Panc1 (cell line): ENCODE measurements around the gene CEL. TPM values are rescaled to one million over a fixed set of nuclear protein-coding genes. Genes with fewer than 3 reads are reported as not detected.

ENCODE experiments used
- ATAC-seq: fragments of 200-7000 bp; cut with Tn5 transposase; 2 replicates; pipeline ENCODE4 v1.9.1; 2020; ENCODE audit warnings: mild to moderate bottlenecking, moderate library complexity
- BruUV-seq: library from RNA; stranded (reverse); fragments of 400-500 nt; replicated peaks from 2 replicates; lab custom pipeline; 2021; lab: Mats Ljungman, UMichigan
- CTCF ChIA-PET: fragments of 300-600 bp; sonication (Branson Sonifier 250); formaldehyde crosslinking; loops from one replicate; lab custom pipeline; 2022; ENCODE audit warnings: antibody characterized with exemption; lab: Charles Lee
- POLR2A ChIA-PET: fragments of 300-600 bp; sonication (Branson Sonifier 250); formaldehyde crosslinking; loops from one replicate; lab custom pipeline; 2022; ENCODE audit warnings: antibody characterized with exemption; lab: Charles Lee
- DNase-seq: peaks from one replicate; pipeline ENCODE4 v3.0.0-alpha.2; 2010; ENCODE audit warnings: low read depth, low spot score
- H3K27ac ChIP-seq: 2 replicates; pipeline ENCODE4 v1.5.1; 2011; ENCODE audit warnings: mild to moderate bottlenecking, low read length, inconsistent platforms
- H3K27me3 ChIP-seq: fragments of 200-500 bp; sonication (Bioruptor generic); 2 replicates; pipeline ENCODE4 v1.6.0; 2014; ENCODE audit warnings: low read length, inconsistent platforms; ENCODE audit not compliant: control insufficient read depth, insufficient read depth
- H3K36me3 ChIP-seq: fragments of 200-500 bp; sonication (Bioruptor generic); 2 replicates; pipeline ENCODE4 v1.5.1; 2014; ENCODE audit warnings: inconsistent platforms, mild to moderate bottlenecking, low read length, moderate library complexity; ENCODE audit not compliant: control insufficient read depth, insufficient read depth
- H3K4me1 ChIP-seq: 2 replicates; pipeline ENCODE4 v1.5.1; 2011; ENCODE audit warnings: inconsistent platforms, mild to moderate bottlenecking, low read length, moderate library complexity; ENCODE audit not compliant: control insufficient read depth, insufficient read depth
- H3K4me3 ChIP-seq, 2 experiments: 2 replicates each; pipeline ENCODE4 v1.5.1; 2011 to 2012; ENCODE audit warnings: low read depth in 2 of 2, low read length in 2 of 2, mild to moderate bottlenecking in 2 of 2, inconsistent platforms in 1 of 2, moderate library complexity in 1 of 2
- H3K9me3 ChIP-seq: fragments of 200-500 bp; sonication (Bioruptor generic); 2 replicates; pipeline ENCODE4 v1.5.1; 2014; ENCODE audit warnings: low read depth, mild to moderate bottlenecking, inconsistent platforms, low read length, moderate library complexity; ENCODE audit not compliant: control insufficient read depth, insufficient read depth
- POLR2AphosphoS5 ChIP-seq: IDR thresholded peaks from 2 replicates; pipeline ENCODE4 v1.6.1; 2012; ENCODE audit warnings: mild to moderate bottlenecking, low read depth, low read length, moderate library complexity
- SIN3A ChIP-seq: IDR thresholded peaks from 2 replicates; pipeline ENCODE4 v1.6.1; 2012; ENCODE audit warnings: low read depth, mild to moderate bottlenecking, low read length, moderate library complexity, borderline replicate concordance; ENCODE audit not compliant: insufficient read depth
- TCF7L2 ChIP-seq: IDR thresholded peaks from 2 replicates; pipeline ENCODE4 v1.6.1; 2011; ENCODE audit warnings: mild to moderate bottlenecking, low read depth, low read length, inconsistent platforms
- in situ Hi-C: cut with HindIII; loops from 2 replicates; pipeline ENCODE4 v1.10.0; 2016; ENCODE audit warnings: low sequenced_read_pairs, low pct_unique_long_range_greater_than_20kb
- intact Hi-C: fragments of 100-400 bp; cut with micrococcal nuclease; formaldehyde crosslinking; loops from one replicate; pipeline ENCODE4 v1.10.0; 2022; ENCODE audit not compliant: unreplicated experiment
- total RNA-seq: library from RNA; stranded (reverse); gene quantifications from one replicate; pipeline ENCODE4 v1.2.1, GENCODE V29; 2021; ENCODE audit not compliant: unreplicated experiment
- TF ChIP-seq, protein P1 (sequence below): fragments of 450-650 bp; IDR thresholded peaks from 2 replicates; pipeline ENCODE4 v1.5.1; 2017; ENCODE audit warnings: mild to moderate bottlenecking
- TF ChIP-seq, protein P2 (sequence below), 2 experiments: IDR thresholded peaks; 2 replicates each; pipeline ENCODE4 v1.6.1; 2011 to 2012; ENCODE audit warnings: low read depth in 2 of 2, control low read depth in 1 of 2, low read length in 1 of 2, mild to moderate bottlenecking in 1 of 2, moderate library complexity in 1 of 2; ENCODE audit not compliant: insufficient read depth in 1 of 2

CEL gene
- total RNA-seq, 1 experiment from 2014 or later = 4.3 TPM

DNA sequence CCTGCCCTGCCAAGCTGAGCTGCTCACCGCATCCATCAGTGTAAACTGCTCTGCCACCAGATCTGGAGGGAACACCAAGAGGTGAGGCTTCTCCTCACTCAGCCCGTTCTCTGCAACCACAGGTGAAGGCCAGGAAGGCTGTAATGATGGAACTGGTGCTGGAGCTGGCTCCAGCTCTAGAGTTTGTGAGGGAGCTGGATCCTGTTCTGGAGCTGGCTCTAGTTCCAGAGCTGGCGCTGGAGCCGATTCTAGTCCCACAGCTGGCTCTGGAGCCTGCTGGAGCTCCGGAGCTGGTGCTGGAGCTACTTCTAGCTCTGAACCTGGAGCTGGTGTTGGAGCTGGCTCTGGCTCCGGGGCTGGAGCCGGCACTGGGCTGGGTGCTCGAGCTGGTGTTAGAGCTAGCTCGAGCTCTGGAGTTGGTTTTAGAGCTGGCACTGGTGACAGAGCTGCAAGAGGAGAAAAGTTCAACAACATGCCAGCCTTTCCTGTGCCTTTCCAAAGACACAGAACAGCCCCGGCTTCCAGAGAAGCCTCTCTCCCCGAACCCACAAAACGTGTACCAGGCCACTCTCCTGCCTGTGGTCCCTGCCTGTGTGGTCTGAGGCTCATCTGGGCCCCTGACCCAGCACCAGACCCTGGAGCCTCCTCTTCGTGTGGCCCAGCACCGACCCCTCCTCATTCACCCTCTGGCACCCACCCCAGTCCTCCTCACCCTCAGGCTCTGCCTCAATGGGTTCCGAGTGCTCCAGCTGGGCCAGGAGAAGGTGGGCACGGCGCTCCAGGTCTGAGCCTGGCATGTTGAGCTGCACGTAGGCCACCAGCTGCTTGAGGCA is 46.4 kb downstream of the CEL start:
- Histone ChIP-seq H3K27ac (no peak overlapping the region), H3K9me3 (no peaks in the 10 kb centered on the region), H3K4me1 (0 out of 2 replicates have a peak, but pooled peaks cover 1% of the 10 kb centered on the region), H3K27me3 (no peaks in the 10 kb centered on the region), H3K4me3 (no peak overlapping the region), H3K36me3 (no peaks in the 10 kb centered on the region)
- ChIA-PET CTCF (no interaction called here), POLR2A (no interaction called here)
- no peak for DNase-seq
- ATAC-seq = no peak
- intact Hi-C loops (no loop called here), in situ Hi-C loops (no loop called here)
- TF ChIP-seq, protein P1, sequence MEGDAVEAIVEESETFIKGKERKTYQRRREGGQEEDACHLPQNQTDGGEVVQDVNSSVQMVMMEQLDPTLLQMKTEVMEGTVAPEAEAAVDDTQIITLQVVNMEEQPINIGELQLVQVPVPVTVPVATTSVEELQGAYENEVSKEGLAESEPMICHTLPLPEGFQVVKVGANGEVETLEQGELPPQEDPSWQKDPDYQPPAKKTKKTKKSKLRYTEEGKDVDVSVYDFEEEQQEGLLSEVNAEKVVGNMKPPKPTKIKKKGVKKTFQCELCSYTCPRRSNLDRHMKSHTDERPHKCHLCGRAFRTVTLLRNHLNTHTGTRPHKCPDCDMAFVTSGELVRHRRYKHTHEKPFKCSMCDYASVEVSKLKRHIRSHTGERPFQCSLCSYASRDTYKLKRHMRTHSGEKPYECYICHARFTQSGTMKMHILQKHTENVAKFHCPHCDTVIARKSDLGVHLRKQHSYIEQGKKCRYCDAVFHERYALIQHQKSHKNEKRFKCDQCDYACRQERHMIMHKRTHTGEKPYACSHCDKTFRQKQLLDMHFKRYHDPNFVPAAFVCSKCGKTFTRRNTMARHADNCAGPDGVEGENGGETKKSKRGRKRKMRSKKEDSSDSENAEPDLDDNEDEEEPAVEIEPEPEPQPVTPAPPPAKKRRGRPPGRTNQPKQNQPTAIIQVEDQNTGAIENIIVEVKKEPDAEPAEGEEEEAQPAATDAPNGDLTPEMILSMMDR = no peak
- no peak for TF ChIP-seq SIN3A
- no peak for TF ChIP-seq TCF7L2
- TF ChIP-seq POLR2AphosphoS5 = no peak
- TF ChIP-seq, protein P2, sequence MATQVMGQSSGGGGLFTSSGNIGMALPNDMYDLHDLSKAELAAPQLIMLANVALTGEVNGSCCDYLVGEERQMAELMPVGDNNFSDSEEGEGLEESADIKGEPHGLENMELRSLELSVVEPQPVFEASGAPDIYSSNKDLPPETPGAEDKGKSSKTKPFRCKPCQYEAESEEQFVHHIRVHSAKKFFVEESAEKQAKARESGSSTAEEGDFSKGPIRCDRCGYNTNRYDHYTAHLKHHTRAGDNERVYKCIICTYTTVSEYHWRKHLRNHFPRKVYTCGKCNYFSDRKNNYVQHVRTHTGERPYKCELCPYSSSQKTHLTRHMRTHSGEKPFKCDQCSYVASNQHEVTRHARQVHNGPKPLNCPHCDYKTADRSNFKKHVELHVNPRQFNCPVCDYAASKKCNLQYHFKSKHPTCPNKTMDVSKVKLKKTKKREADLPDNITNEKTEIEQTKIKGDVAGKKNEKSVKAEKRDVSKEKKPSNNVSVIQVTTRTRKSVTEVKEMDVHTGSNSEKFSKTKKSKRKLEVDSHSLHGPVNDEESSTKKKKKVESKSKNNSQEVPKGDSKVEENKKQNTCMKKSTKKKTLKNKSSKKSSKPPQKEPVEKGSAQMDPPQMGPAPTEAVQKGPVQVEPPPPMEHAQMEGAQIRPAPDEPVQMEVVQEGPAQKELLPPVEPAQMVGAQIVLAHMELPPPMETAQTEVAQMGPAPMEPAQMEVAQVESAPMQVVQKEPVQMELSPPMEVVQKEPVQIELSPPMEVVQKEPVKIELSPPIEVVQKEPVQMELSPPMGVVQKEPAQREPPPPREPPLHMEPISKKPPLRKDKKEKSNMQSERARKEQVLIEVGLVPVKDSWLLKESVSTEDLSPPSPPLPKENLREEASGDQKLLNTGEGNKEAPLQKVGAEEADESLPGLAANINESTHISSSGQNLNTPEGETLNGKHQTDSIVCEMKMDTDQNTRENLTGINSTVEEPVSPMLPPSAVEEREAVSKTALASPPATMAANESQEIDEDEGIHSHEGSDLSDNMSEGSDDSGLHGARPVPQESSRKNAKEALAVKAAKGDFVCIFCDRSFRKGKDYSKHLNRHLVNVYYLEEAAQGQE (IDR thresholded peaks at IDR 0.05; ENCODE audit: insufficient read depth in 1 of 2, low read depth in 2 of 2, low read length in 1 of 2) = no peak
- BruUV-seq = no TSS peak

DNA sequence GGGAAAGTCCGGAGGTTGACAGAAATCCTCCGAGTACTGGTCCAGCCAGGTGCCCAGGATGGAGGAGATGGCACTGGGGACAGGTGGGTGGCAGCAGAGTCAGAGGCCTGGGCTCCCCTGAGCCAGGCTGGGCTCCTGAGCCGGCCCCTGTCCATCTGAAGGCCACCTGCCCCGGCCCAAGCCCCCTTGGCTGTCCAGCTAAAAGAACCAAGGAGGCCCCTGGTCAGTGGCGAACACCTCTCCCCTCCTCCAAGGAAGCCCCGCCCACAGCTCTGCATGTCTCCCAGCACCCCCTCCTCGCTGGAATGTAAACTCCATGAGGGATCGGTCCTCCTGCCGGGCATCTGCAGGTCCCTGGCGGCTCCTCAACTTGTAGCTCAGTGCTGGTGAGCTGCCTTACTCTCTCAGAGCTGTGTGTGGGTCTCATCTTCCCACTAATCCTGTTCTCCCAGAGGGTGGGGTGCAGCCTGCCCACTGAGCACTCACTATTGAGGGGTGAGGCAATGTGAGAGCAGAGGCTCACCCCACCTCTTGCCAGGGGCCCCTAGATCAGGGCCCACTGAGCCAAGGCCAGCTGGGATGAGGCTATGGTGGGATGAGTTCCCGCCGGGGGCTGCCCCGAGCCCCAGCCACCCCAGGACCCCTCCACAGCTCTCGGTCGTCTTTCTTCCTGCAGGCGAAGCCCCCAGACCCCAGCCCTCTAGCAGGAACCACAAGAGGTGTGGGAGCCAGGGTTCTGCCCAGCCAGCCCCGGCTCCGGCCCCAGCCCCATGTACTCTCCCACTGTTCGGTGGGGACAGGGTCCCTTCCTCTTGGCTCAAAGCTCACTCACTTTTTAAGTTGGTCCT is 47.2 kb downstream of the CEL start:
- POLR2A ChIA-PET = no interaction called here
- no peak for DNase-seq
- CTCF ChIA-PET = no interaction called here
- in situ Hi-C loops = no loop called here
- TF ChIP-seq SIN3A (no peak), POLR2AphosphoS5 (no peak), TCF7L2 (no peak)
- TF ChIP-seq, protein P1 = no peak
- TF ChIP-seq, protein P2 (IDR thresholded peaks at IDR 0.05; ENCODE audit: insufficient read depth in 1 of 2, low read depth in 2 of 2, low read length in 1 of 2) = no peak
- Histone ChIP-seq H3K36me3 (no peaks in the 10 kb centered on the region), H3K9me3 (no peaks in the 10 kb centered on the region), H3K27me3 (no peaks in the 10 kb centered on the region), H3K27ac (no peak overlapping the region), H3K4me1 (peaks cover 8% of the 10 kb centered on the region), H3K4me3 (no peak overlapping the region)
- no TSS peak for BruUV-seq
- ATAC-seq = no peak
- intact Hi-C loops = no loop called here
